NCI-H1417 (cell line): ENCODE data around the gene PCMTD2.

Experiments
- DNase-seq, 3 experiments: peaks; one replicate each; lab custom pipeline; 2025; lab: John Stamatoyannopoulos, UW

PCMTD2 gene

DNA sequence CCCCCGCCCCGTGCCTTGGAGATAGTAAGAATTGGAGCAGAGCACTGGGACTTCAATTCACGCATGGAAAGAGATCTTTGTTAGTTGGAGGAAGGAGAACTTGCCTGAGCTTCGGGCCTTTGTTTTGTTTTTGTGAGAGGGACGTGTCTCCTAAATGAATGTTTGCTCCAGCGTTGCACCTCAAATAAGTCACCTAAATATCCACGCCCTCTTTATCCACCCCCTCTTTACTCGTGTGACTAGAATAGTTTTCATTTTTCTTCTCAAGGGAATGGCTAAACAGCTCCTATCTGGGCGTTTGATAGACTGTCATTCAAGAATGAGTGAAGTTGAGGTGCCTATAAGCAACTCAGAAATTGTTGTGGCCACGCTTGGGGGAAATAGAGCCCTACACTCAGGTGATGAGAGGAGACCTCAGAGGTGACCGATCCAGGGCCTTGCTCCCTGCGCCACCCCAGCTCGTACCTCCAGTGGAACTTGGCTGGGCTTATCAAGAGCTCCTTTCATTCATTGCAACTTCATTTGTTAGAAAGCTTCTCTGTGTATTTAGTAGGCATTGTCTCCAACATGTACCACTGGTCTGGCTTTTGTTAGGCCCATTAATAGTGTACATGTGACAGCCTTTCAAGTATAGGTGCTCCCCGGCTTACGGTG lies 861 bp downstream of the PCMTD2 start:
- no peak for DNase-seq

DNA sequence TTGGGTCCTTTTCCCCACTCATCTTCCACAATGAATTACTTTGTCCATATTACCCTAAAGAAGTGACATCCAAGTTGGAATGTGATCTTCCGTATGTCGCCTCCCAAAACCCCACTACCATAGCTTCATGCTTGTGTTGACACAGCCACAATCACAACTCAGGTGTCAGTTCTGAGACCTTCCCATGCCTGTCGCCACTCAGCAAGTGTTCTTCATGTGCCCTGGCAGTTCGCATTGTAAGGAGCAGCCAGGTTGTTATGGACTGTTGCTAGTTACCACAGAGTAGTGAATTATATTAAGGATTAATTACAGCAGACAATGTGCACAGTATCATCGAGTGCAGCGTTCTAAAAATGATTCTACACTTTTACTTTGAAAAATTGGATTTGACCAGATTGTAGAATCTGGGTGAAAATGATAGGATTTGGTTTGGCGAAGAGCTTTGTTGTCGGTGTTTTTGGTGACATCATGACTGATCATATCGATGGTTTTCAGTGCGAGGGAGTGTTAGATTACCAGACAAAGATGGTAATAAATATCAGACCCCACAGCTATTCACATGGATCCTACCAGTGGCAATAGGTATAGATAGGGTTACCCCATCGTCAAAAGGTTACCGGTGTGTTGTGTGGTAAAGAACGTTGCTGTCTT lies 1.7 kb downstream of the PCMTD2 start:
- DNase-seq, result no peak

DNA sequence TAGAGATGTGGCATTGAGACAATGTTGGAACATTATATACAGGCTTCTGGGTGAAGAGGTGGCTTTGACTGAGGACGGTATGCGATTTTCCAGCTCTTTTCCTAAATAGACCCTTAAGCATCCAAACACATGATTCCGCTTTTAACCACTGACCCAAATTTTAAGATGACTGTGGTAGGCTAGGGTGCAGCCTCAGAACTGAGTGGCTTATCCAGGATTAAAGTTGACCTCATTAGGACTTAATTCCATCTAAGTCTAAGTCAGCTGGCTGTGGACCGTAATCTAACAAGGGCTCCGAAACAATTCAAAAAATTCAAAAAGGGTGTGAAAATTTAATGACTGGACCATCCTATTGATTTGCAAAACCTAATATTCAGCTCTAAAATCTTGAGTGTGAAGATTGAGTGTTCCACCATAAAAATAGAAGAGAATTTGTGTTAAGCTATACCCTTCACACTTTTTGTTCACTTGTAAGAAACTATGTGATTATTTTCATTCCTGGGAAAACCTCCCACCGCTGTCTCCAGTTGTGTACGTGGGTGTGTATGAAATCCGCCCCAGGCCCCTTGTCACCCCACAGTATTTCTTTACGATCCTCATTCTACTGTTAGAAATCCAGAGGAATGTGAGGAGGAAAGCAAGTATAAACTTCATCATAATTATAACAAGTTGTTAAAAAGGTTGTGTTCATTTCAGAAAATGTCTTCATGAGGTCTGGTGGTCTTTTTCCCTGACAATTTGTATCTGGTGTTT lies 2.7 kb downstream of the PCMTD2 start:
- no peak for DNase-seq

DNA sequence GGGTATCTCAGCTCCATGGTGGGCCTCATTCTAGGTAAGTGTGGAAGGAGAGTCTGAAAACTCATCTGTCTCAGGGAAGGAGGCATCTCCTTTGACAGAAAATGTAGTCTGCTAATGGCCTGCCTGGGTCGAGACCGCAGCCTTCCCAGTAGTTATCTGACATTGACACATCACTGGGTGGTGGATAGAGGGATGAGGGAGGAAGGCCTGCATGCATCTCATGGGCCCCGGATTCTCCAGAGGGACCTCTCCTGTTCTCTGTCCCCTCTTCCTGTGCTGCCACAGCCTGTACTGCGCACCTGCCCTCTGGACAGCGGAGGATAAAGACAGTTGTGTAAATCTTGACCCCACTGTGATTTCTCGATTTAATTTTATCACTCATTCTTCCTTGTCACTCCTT lies 4.7 kb downstream of the PCMTD2 start:
- DNase-seq, result no peak

DNA sequence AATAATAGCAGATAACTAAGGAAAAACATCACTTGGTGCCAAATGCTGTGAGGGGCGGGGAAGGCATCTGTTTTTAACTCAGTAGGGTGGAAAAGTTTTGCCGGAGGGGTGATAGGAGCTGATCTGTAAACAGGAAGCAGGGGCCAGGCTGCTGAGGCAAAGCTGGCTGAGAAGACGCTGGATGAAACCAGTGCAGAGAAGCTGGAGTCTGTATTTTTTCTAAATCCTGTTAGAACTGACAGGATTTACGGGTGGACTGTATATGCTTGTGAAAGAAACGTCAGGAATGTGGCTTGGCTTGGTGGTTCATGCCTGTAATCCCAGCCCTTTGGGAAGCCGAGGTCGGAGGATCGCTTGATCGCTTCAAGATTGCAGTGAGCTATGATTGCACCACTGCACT lies 5.6 kb downstream of the PCMTD2 start:
- peak in 2 of 3 experiments; percentile 20 to 44 for DNase-seq

DNA sequence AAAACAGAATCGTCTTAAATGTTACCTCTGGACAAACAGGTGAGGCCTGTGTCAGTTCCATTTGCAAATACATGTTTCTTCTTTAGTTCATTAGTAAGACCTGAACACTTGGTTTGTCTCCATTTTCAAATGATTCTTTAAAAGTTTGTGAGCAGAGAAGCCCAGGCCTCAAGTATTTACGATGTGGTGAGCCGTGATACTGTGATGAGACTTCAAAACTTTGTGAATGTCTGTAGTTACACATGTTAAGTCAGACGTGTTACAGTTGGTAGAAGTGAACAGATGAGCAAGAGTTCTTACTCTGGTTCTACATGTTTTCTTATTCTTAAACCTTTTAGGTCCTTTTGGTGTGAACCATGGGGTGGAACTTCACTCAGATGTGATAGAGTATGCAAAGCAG lies 8.5 kb downstream of the PCMTD2 start:
- no peak for DNase-seq

DNA sequence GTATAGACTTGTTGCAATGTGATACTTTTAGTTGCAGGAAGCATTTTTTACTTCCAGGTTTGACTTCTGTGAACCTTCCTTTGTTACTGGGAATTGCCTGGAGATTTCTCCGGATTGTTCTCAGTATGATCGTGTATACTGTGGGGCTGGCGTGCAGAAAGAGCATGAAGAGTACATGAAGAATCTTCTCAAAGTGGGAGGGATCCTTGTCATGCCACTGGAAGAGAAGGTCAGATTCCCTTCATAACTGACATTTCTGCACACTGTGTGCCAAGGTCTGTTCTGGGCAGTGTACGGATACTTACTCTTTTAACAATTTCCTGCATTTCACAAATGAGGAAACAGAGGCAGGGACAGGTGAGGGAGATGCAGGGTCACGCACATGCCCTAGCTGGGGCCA lies 9.7 kb downstream of the PCMTD2 start:
- DNase-seq, result no peak

DNA sequence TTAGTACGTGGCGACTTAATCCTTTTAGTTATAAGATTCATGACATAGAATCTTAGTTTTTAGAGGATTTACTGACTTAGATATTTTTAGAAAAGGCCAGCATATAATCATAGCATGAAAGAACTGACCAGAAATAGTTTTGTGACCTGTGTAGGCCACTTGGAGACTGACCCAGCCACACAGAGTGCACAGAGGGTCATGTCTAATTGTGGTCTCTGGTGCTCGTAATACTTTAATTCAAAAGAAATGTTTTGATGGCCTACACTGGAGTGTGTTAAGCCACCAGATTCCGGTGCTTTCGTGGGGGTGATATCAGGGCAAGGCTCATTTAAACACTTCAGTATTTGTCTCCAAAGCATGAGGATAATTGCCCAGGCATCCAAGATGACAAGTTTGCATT lies 11.4 kb downstream of the PCMTD2 start:
- DNase-seq, result no peak

DNA sequence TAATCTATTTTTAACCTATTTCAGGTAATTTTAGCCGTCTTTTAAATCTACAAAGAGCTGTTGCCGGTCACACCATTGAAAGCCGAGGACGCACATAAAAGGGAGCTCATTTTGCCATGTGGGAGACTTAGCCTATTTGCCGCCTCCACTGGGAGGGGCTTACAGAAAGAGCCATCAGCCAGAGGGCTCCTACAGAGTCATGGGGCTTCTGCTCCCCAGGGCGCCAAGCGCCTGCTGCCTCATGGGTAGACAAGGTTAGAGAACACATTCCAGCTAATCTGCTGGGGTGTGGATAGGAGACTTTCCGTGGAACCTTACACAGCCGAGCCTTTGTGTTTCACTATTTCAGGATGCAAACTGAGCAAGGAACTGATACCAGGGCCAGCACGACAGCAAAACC lies 12.6 kb downstream of the PCMTD2 start:
- DNase-seq, result no peak

DNA sequence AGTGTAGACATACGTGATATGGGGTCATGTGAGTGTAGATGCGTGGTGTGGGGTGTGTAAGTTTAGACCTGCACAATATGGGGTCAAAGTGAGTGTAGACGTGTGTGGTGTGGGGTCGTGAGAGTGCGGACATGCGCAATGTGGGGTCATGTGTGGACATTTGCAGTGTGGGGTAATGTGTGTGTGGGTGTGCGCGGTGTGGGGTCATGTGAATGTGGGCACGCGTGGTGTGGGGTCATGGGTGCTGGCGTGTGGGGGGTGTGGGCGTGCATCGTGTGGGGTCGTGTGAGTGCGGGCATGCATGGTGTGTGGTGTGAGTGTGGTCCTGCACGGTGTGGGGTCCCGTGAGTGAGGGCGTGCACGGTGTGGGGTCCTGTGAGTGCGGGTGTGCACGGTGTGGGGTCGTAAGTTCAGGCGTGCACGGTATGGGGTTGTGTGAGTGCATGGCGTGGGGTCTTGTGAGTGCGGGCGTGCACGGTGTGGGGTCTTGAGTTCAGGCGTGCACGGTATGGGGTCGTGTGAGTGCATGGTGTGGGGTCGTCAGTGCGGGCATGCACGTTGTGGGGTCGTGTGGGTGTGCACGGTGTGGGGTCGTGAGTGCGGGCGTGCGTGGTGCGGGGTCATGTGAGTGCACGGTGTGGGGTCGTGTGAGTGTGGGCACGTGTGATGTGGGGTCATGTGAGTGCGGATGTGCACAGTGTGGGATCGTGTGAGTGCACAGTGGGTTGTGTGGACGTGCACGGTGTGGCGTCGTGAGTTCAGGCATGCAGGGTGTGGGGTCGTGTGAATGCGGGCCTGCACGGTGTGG lies 14.3 kb downstream of the PCMTD2 start:
- DNase-seq, result no peak

DNA sequence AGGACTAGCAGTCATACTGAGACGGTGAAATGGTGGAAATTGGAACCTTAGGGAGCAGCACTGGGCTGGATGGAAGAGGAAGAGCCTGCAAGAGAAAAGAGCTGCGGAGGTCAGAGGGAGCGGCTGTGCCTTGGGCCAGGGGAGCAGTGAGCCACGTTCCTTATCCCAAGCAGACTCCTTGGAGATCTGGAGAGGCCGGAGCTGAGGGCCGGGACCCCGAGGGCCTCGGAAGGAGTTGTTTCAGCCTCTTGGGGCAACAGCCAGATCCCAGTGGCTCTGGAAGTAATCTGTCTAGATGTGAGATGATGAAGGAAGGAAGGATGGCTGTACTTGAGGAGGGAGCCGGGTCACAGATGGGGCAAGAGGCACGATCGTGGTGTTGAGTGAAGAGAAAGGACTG lies 16.1 kb downstream of the PCMTD2 start:
- peak in 2 of 3 experiments; percentile 43 to 63 for DNase-seq

DNA sequence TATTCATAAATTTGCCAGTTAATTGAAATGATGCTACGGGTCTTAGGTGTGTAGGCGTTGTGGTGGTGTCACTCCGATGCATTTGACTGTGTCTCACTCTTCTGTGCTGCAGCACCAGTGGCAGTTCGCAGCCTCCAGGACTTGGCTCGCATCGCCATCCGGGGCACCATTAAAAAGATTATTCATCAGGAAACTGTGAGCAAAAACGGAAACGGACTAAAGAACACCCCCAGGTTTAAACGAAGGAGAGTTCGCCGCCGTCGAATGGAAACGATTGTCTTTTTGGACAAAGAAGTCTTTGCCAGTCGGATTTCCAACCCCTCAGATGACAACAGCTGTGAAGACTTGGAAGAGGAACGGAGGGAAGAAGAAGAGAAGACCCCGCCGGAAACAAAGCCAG lies 17.6 kb downstream of the PCMTD2 start:
- no peak for DNase-seq

DNA sequence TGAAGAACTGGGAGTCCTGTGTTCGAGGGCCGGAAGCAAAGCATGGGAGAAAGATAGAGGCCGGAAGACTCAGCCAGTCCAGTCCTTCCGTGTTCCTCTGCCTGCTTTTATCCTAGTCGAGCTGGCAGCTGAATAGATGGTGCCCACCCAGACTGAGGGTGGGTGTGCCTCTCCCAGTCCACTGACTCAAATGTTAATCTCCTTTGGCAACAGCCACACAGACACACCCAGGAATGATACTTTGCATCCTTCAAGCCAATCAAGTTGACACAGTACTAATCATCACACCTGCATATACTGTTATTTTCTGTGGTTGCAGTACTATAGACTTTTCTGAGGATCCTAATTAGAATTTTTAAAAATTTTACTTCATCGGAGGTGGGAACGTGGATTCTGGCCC lies 21.3 kb downstream of the PCMTD2 start:
- DNase-seq, result no peak

DNA sequence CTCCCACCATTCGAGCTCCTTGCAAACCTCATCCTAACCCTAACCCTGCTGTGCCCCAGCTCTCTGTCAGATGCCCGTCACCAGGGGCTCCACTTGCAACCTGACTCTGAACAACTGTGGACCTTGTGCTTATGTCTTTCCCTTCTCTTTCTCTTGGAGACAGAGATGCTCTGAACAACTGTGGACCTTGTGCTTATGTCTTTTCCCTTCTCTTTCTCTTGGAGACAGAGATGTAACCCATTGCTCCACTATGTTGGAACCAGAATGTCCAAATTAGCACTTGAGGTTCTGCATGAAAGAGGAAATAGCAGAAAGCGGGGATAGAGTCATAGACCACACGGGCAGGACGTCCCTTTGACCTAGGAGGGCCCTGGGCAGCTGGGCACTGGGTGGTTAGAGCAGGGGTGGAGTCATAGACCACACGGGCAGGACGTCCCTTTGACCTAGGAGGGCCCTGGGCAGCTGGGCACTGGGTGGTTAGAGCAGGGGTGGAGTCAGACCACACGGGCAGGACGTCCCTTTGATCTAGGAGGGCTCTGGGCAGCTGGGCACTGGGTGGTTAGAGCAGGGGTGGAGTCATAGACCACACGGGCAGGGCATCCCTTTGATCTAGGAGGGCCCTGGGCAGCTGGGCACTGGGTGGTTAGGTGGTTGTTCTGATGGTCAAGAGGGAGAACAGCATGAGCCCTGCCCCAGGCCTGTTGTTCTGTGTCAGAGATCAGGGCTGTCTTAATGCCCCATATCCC lies 22.2 kb downstream of the PCMTD2 start:
- no peak for DNase-seq

DNA sequence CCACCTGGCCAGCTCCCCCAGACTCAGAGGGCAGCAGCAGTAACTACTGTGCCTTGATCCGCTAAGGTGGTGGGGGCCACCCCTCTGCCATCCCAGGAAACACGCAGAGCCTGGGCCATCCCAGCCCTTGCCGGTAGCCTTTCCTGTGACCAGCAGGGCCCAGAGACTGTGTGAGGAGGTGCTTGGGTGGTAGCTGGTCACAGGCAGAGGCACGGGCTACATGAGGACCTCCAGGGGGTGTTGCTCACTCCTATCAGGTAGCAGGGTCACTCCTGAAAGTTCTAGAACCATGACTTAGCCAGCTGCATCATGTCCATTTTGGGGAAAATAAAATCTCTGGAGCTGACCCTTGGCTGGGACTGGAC lies 22.8 kb downstream of the PCMTD2 start:
- no peak for DNase-seq

DNA sequence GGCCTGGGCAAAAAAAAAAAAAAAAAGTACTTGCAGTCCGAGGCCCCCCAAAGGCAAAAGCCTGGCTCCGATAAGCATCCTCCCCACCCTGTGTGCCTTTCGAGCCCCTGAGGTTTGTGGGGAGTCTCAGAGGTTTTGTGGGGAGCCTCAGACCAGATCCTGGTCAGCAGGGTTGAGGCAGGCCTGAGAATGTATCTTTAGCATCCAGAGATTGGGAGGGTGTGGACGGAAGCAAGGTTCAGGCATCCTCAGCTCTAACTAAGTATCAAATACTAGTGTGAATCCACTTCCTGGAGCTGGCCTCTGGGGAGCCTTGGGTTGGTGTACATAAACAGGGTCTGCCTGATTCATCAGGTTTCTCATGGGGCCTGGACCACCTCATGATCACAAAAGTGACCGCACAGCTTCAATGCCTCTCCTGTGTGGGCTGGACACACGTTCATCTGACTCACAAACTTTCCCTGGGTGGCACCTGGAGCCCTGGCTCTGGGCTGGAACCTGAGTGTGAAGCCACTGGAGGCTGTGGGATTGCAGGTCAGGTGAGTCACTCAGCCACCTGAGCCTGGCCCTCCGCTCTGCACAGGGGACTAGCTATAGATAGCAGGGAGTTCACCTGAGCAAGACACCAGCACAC lies 24.4 kb downstream of the PCMTD2 start:
- no peak for DNase-seq

DNA sequence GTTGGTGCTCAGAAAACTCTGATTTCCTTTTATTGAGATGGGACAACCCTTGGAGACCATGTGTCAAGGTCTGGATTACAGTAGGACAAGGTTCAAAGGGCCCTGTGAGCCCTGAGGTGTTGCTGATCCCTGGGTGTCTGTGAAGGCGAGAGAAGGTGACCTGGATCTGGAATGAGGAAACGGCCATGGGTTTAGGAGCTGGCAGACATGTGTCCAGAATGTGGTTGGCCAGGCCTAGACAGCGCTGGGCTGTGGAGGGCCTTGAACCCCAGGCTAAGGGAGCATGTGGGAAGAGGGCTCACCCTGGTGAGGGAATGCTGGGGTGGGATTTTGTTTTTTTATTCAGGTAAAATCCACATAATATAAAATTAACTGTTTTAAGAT lies 24.9 kb downstream of the PCMTD2 start:
- DNase-seq, result no peak

DNA sequence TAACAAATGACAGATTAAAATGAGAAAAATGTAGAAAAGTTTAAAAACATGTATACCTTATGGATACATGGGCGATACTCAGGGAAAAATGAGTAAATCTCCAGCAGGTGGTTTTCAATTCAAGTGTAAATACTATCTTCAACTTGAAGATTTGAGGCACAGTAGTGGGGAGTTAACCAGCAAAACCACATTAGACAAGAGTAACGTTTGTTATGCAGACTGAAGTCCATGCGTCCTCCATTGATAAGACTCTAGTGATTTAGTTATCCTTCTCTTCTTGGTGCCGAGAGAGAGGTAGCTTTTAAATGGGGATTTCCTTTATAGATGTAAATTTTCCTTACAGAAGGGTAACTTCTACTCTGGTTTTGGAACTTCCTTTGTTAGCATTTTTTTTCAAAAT lies 28.1 kb downstream of the PCMTD2 start:
- DNase-seq, result no peak

DNA sequence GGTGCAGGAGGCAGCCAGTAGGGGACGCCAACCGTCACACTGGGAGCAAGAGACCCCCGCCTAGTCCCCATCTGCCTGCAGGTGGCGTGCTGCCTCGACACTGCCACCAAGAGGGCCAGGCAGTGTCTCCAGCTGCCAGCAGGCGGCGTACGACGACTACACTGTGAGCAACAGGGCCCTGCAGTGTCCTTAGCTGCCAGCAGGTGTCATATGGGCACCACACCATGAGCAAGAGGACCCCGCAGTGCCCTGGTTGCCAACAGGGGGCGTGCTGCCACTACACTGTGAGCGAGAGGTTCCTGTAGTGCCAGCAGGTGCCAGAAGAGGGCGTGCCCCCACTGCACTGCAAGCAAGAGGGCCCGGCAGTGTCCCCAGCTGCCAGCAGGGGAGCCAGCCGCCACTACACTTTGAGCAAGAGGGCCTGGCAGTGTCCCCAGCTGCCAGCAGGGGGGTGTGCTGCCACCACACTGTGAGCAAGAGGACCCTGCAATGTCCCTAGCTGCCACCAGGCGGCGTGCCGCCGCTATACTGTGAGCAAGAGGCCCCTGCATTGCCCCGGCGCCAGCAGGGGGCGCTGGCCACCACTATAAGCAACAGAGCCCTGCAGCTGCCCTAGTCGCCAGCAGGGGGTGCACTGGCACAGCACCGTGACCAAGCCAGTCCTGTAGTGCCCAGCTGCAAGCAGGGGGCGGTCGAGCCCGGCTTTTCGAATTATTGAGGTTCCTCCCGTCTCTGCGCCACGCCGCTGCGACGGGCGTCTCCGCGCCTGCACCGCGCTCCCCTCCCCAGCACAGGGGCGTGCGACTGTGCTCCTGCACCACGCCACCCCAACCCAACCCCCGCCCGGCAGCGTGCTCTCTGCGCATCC lies 30.3 kb downstream of the PCMTD2 start:
- peak; percentile 19 to 54 (median 47) for DNase-seq
